Activated CD8-positive, alpha-beta memory T cell treated with anti-CD3 and anti-CD28 coated beads, Interleukin-2, amount 50 U/mL, for 1 hour (primary cell): ENCODE measurements around the gene GRM8.
"Not testable (repeated sequence)": the region's sequence is repeated elsewhere in the genome, so short reads cannot be mapped to it uniquely, and the experiment has no call there.

Experiments
- DNase-seq: peaks from one replicate; pipeline ENCODE4 v3.0.0-alpha.2; 2020; ENCODE audit errors: extremely low read depth

The GRM8 gene

DNA sequence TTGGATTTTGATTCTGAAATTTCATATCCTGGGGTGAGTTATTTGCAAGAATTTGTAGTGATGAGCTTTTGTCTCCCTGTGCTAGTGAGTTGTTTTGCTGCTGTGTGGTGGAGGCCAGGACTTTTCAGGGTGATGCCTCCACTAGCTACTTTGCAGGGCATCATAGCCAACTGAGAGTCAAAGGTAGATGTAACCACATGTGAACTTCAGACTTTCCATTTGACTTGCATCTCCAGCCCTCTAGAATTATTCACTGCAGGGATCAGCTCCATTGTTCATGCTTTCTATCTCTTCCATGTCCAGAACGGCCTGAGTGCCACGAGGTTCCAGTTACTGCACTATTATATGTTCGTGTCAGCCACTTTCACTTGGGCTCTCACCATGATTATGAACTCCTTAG, 534.3 kb downstream of the GRM8 start:
- no peak for DNase-seq

DNA sequence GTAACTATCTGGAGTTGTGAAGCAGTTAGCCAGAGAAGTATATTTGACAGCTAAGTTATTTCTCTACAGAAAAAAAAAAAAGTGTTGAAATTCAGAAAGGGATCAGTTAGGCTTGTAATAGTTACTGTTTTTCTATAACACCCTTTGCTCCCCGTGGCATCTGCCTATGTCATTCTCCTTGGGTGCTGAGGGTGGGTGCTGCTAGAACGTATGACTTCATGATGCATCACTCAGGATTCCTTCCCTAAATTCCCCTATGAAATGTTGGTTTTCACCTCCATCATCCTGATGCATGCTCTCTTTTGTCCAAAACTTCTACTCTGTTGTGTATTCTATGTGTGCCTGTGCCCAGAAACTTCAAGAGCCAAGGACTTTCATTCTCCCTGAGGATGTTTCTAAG, 536.4 kb downstream of the GRM8 start:
- DNase-seq: no peak

DNA sequence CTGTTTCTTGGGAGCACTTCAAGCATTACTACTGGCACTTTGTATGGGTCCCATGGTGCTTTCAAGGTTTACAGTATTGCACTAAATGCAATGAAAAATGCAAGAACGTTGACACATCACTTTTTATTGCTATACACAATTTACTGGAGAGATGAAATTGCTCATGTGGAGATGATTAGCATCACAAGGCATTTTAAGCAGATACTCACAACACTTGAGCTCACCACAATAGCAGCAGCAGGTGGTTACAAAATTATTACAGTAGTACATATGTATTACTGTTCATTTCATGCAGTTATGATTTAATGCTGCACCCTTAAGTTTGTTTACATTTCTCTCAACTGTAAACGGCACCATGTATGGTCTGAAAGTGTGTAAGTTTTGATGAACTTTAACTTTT, 537.7 kb downstream of the GRM8 start:
- DNase-seq: no peak

DNA sequence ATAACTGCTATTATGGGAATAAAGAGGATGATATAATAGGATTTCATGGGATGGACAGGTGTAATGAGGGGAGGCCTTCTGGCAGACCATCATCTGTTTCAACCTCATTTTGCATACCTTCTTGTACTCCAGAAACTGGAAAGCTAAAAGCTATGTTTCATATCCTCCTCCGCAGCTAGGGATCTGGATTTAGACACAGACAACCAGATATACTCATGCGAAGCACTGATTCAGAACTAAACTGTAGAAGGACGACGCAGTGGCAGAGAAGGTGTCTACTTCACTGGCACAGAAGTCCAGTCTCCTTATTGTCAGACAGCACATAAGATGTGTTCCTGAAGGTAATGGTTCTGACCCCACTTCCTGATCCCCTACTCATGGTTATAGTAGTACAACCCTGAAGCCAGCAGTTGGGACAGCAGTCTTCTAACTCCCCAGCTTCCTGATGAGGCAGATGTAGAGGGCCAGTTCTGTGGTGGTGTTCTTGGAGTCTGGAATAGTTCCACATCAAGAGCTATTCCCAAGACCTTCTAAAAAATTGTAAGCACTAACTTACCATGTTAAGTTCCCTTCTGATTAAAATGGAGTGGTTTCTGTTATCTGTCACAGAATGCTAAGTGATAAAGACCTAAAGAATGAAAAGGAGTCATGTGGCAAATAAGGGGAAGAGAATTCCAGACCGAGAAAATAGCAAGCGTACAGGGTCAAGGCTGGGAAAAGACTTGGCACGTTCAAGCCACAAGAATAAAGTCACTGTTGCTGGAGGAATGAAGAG, 550.3 kb downstream of the GRM8 start:
- no peak for DNase-seq

DNA sequence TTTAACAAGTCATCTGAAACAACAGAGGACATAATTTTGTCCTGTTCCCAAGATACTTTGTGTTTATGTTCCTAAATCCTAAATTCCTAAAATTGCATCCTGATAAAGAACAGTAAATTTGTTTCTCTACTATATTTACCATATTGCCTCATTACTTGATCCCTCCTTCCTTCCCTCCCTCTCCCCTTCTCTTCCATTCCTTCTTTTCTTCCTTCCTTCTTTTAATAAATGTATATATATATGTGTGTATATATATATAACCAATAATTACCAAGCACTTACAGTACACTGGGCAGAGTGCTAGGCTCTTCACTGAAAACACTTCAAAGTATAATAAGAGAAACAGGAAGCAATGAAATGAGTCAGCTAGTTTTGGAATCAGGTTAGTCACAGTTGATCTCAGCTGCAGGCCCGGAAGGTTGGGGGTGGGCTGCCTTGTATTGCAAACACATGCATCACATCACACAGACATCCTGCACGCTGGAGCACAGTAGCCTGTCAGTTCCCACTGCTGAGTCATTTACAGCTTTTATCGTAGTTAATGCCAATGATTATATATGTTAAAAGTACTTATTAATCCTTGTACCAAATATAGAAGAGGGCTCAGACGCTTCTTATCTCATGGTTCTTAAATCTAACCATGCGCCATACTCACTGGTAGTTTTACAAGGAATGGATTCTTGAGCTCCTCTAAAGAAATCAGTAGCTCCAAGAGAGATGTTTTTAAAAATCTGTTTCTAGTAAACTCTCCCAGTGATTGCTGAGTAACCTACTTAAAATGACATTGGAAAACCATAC, 551.7 kb downstream of the GRM8 start:
- DNase-seq: no peak

DNA sequence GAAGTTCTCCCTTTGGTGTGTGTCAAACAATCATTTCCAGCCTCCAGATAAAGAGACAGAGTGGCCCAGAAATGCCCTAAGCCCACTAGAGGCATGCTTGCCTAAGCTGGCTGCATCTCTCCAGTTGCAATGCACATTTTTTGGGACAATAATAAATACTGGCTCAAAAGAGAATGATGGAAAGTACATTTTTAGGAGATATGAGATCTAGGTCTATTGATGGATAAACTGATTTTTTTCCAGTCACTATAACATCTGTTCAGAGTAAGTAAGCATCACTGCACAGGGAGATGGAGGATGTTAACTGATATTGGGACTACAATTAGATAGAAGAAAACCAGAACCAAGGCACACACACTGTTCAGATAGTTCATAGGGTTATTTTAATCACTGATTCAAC, 553.0 kb downstream of the GRM8 start:
- no peak for DNase-seq

DNA sequence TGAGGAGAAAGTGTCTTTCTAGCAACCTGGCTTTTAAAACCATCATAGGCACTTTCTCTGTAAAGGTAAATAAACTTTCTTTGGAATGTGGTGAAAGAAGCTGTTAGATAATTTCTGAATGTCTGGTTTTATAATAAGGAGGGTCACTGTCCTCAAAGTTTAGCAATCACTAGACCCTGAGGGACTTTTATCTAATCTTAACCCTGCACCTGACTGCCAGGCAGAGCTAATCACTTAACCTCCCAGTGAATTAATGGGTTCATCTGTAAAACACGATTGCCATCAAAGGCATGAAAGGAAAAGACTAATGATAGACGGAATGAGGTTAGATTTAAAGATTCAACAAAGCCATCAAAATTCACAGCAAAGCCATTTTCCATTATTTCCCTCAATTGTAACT, 553.8 kb downstream of the GRM8 start:
- no peak for DNase-seq

DNA sequence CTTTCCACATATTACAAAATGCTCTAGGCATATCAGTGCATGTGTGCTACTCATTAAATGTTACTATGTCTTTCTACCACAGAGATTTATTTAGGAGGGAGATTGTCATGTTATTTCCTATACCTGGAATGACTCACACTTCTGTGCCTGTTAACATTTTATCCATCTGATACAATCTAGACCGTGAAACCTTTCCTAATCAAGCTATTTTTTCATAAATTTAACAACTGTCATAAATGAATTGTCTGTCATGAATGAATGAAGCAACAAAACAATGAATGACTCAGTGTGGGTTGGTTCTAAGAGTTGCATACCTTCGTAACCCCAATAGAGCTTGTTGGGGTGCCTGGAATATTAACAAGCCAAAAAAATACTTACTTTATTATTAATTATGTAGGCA, 554.3 kb downstream of the GRM8 start:
- DNase-seq: no peak

DNA sequence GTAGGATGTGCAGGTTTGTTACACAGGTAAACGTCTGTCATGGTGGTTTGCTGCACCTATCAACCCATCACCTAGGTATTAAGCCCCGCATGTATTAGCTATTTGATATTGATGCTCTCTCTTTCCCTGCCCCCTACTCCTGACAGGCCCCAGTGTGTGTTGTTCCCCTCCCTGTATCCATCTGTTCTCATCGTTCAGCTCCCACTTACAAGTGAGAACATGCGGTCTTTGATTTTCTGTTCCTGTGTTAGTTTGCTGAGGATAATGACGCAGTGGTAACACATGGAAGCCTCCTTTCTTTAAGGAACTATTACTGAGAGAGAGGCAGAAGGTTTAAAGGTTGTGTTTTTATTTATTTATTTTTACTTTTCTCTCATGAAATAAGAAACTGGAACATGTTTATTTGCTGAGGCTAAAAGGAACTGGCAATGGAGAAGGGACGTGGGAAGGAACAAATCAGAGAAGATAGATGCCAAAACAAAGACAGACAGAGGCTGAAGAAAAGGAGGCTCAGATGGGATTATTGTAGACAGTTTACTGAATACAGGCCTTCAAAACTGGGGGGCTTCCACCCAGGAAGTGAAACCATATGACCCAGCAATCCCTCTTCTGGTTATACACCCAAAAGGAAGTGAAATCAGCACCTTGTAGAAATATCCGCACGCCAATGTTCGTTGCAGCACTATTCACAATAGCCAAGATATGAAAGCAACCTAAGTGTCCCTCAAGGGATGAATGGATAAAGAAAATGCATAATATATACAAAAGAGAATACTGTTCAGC, 556.3 kb downstream of the GRM8 start:
- no peak for DNase-seq

DNA sequence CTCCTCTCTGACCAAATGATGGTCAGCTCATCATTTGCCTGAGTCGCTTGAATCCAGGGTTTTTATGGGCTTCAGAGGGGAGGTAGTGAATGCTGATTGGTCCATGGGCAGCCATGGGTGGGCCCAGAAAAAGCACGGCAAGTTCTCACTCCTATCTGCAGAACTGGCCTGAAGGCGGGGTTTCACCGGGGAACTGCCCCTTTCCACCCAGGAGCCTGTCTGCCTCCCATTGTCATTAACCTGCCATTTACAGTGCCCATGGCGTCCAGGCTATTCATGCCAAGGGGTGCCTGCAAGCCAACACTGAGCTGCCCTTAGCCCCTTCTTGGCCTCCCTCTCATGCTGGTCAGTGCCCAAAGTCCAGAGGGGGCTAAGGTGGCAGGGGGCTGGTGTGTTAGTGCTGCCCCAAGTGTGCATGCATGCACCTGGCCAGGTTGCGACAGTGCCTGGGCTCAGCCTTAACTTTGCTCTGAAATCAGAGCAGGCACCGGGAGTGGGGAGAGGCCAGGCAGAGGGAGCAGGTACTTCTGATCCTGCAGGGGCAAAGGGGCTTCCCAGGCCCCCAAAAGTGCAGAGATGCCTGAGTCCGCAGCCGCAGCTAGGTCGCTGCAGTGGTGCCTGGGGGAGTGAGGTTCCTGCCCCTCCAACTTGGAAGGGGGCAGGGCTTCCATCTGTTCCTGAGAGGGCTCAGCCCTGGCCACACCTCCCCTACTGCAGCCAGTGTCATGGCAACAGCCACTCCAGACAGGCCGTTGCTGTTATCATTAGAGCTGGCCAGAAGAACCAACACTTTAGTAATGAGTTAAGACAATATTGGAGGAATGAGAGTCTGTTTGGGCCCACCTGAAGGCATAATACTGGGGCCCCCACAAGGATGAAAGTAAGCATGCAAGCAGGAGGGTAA, 561.6 kb downstream of the GRM8 start:
- DNase-seq: no peak

DNA sequence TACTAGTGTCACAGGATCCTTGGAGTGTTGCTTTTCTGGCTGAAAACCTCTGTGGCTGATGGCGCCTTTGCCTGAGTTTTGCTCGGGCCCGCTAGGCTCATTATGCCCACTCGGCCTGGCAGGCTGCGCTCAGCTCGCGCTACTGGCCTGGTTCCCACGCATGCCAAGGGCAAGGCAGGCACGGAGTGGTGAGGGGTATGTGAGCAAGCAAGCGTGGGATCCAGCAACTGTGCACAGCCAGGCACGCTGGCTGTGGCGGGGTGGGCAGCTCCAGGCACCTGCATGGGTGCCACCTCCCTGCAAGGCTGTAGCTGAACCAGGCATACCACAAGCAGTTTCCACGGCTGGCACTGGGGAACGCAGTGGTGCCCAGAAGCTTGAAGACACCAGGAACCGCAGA, 562.6 kb downstream of the GRM8 start:
- no peak for DNase-seq

DNA sequence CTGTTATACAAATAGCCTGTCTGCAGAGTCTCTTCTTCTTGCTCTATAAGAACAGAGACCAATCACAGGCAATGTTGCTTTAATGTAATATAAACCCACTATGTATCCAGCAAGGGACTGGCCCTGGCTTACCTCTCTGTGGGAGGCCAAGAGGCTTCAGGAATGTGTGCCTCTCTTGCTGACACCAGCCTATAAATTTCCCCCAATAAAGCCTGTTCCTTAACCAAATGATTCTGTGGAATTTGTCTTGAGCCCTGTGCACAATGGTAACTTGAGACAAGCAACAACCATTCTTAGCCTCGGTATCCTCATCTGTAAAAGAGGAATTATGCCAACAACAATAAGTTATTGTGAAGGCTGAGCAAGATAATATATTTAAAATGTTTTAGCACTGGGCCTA, 563.7 kb downstream of the GRM8 start:
- DNase-seq: no peak

DNA sequence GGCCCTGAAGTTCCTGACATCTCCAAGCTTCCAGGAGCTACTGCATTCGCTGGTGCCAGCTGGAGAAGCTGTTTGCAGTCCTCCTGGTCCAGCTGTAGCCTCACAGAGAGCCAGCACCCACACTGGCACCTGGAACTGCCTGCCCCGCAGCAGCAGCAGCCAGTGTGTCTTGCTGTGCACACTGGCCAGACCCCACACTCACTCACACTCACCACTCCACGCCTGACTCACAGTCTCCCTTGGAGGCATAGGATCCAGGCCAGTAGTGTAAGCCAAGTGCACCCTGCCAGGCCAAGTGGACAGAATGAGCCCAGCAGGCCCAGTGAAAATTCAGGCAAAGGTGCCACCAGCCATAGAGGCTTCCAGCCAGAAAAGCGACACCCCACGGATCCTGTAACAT, 566.3 kb downstream of the GRM8 start:
- no peak for DNase-seq

DNA sequence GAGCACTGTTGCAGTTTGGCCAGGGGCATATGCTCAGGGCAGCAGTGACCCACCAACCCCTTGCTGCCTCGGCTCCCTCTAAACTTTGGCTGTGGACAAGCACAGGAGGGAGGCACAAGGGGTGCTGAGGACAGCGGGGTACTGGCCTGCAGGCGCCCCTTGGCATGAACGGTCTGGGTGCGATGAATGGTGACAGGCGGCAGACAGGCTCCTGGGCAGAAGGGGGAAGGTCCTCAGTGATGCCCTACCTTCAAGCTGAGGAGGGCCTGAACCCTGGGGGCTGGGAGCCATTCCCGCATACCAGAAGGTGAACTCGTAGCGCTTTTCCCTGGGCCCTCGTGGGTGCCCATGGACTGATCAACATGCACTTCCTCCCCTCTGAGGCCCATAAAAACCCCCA, 567.1 kb downstream of the GRM8 start:
- DNase-seq: no peak

DNA sequence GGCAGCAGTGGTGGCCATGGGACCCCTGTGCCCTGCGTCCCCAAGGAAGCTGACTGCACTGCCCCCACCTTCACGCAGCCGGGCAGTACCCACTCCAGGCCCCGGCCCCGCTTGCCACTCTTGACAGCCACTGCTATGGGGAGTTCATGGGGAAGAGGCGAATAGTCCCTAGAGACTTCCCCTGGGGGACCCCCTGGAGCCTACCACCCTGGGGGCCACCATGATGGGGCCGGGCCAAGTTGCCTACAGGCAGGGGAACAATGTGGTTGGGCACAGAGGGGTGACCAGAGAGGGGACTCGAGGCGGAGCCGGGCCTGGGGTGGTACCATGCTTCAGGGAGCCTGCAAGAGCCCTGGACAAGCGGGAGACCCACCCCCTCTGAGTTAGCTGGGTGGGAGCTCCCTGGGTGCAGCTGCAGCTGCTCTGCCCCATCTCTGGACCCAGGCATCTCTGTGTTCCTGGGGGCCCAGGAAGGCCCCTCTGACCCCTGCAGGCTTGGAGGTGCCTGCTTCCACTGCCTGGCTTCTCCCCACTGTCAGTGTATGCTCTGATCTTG, 567.6 kb downstream of the GRM8 start:
- DNase-seq: no peak

DNA sequence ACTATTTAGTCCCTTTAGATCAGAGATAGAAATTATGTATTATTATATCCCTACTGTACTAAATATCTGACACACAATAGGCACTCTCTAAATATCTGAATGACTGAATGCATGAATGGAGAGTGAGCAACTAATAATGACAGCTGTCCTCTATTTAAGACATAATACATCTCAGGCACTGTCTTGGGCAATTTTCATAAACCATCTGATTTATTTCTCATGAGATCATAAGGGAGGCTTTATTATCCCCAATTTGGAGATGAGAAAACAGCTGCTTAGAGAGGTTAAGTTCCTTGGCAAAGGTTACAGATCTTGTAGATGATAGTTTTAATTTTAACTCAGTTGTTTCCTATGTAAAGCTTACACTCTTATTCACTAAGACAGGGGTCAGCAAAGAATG, 570.6 kb downstream of the GRM8 start:
- no peak for DNase-seq

DNA sequence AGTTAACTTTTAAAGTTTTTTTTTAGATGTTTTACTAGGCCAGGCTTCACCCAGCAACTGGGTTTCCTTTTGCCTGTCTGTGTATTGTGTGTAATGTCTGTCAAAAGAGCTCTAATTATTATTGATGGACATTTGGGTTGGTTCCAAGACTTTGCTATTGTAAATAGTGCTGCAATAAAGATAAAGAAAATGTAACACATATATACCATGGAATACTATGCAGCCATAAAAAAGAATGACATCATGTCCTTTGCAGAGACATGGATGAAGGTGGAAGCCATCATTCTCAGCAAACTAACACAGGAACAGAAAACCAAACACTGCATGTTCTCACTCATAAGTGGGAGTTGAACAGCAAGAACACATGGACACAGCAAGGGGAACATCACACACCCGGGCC, 584.0 kb downstream of the GRM8 start:
- not testable (repeated sequence) for DNase-seq

DNA sequence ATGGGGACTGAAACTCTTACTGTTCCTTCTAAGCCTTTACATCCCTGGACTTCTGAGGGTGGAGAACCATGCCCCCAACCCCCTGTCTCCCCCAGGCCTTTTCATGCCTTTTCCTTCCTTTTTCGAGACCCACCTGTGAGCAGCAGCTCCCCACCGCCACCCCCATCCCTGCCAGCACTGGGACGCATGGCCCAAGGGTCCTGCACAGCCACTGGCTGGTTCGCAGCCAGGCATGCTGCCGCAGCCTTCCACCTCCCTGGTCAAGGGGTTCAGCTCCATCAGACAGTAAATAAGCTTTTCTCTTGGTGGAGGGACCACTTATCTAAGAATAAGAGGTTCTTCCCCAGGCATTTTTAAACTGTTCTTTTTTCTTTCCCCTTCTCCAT, 584.4 kb downstream of the GRM8 start:
- DNase-seq: no peak

DNA sequence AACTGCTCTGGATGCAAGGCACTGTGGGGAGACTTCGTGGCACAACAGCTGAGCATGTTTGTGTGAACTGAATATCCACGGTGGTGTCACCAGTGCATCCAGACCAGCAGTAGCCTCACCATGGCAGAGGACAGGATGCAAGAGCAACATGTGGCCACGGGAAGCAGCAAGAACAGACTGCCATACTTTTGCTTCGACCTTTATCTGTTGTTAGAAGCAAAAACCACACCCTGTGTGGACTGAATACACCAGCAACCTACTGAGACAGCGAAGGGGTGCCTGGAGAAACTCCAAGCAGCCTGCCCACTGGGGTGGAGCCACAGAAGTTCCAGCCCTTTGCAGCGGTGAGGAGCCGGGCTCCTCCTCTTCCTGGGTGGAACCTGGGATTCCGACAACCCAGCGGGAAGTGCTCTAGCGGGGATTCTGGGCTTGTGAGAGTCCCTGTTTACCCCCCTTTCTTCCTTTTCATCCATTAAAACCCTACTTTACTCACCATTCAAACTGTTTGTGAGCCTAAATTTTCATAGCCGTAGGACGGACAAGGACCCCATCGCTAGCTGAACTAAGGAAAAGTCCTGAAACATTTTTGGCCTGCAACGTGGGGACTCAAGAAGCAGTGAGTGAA, 584.9 kb downstream of the GRM8 start:
- DNase-seq: no peak

DNA sequence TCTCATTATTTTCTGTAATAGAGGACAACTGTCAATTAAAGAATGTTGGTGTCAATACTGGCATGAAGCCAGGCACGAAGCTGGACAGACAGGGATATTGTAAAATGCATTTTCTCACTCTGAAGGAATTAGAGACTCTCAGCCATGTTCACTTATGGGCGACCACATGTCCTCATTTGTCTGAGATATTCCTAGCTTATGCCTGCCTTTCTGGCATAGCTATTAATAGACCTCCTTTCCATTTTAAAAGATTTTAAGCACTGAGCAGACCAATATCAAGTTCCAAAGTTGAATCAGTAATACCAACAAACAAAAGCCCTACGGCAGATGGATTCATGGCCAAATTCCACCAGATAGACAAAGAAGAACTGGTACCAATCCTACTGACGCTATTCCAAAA, 589.9 kb downstream of the GRM8 start:
- no peak for DNase-seq

DNA sequence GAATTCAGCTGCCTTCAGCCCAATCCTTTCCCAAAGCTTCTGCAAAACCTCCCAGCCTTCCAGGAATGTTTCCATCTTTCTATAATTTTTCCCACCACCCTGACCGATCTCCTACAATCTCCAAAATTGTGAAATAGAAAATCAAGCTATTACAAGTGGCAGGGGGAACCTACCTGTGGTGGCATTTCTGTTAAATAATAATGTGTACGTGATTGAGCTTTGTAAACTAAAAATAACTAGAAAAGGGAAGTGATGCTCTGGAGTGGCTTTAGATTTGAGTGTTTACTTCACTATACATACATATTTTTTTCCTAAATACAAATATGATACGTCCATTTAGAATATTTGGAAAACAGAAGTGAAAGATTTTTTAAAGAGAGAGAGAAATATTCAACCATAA, 593.6 kb downstream of the GRM8 start:
- no peak for DNase-seq
